A549 treated with CpdA at 1 μM for 4 hours (cell line): ENCODE data around the gene TNFAIP3. TPM values are rescaled to one million over a fixed set of nuclear protein-coding genes. Genes with fewer than 3 reads are reported as not detected.

Experiments
- total RNA-seq: library from RNA; stranded (reverse); fragments of 200-300 nt; extraction: Qiagen RNA extraction; gene quantifications from 5 replicates; pipeline ENCODE4 v1.2.3, GENCODE V29; 2022; ENCODE audit warnings: low read depth

Gene TNFAIP3
- 11.8 to 15.5 TPM (median 12.2 TPM) in 5 replicates for total RNA-seq

DNA sequence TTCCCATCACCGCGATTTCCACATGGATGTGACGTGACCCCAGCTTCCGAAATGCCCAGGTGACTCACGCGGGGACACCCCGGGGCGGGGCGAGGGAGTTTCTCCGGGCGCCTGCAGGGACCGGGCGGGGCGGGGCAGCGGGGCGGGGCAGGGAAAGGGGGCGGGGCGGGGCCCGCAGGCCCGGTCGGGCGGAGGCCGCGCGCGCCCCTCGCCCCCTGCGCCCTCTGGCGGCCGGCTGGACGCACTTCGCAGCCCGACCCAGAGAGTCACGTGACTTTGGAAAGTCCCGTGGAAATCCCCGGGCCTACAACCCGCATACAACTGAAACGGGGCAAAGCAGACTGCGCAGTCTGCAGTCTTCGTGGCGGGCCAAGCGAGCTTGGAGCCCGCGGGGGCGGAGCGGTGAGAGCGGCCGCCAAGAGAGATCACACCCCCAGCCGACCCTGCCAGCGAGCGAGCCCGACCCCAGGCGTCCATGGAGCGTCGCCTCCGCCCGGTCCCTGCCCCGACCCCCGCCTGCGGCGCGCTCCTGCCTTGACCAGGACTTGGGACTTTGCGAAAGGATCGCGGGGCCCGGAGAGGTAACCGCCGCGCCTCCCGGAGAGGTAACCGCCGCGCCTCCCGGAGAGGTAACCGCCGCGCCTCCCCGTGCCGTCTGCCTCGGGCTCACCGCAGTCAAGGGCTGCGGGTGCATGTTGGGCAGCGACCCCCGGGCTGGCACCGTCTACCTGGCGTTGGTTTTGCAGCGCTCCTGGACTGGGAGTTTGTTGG, at the start of gene TNFAIP3:
TSS of gene TNFAIP3 (plus strand) at position 346 of the 771 bp plus-strand sequence. CDS start 3,969 bp downstream, outside the sequence.

Other genes starting within 250 kb of the TNFAIP3 start
- 80.4 to 86.3 TPM (median 84.0 TPM) in 5 replicates for gene PERP, start 240.2 kb downstream of the TNFAIP3 start, total RNA-seq